Adrenal gland (tissue), 12 donors: Measurements from ENCODE around the gene LIMK2. TPM values are rescaled to one million over a fixed set of nuclear protein-coding genes. Genes with fewer than 3 reads are reported as not detected.

Experiments used
- DNase-seq, 7 donors: peaks; one replicate each; pipeline ENCODE4 v3.0.0-alpha.2; 2019 to 2020
- H3K27ac ChIP-seq, 5 donors: fragments of 200-600 bp; sonication (generic) in 4 of 5; 1 replicate in 3 of 5; 2 replicates in 2 of 5; pipeline versions ENCODE4 v1.5.1 to v1.8.0; 2016 to 2020; ENCODE audit warnings: mild to moderate bottlenecking in 1 of 5
- H3K27me3 ChIP-seq: fragments of 200-600 bp; 2 replicates; pipeline ENCODE4 v1.8.0; 2021
- H3K36me3 ChIP-seq, 2 donors: fragments of 200-600 bp; replicated peaks in 1 of 2; 1 replicate in 1 of 2; 2 replicates in 1 of 2; pipeline versions ENCODE4 v1.5.1 to v1.8.0; 2018 to 2022
- H3K4me1 ChIP-seq, 2 donors: fragments of 200-600 bp; replicated peaks in 1 of 2; 1 replicate in 1 of 2; 2 replicates in 1 of 2; pipeline versions ENCODE4 v1.5.1 to v1.8.0; 2018 to 2021
- H3K4me3 ChIP-seq, 4 donors: fragments of 200-600 bp; sonication (generic) in 3 of 4; one replicate each; pipeline ENCODE4 v1.5.1; 2016 to 2018
- H3K9me3 ChIP-seq, 3 donors: fragments of 200-600 bp; sonication (generic) in 1 of 3; replicated peaks in 1 of 3; 1 replicate in 2 of 3; 2 replicates in 1 of 3; pipeline versions ENCODE4 v1.5.1 to v1.8.0; 2016 to 2021
- POLR2A ChIP-seq, 2 donors: fragments of 450-650 bp; IDR thresholded peaks; one replicate each; pipeline ENCODE4 v1.6.1; 2017; ENCODE audit warnings: antibody characterized with exemption in 2 of 2, mild to moderate bottlenecking in 2 of 2, moderate library complexity in 1 of 2
- WGBS, 4 donors: extraction: QIAGEN DNeasy Blood & Tissue Kit in 2 of 4; methylation state at CpG; one replicate each; pipeline versions ENCODE4 v1.1.5 to v1.1.7; 2013 to 2017; 5-methylcytosine and 5-hydroxymethylcytosine counted together
- intact Hi-C, 2 donors: fragments of 100-400 bp; cut with DNase I; formaldehyde crosslinking; loops; one replicate each; pipeline versions ENCODE4 v1.14.1 to v1.15.0; 2022 to 2023
- polyA plus RNA-seq, 3 donors: library from polyadenylated mRNA; stranded (reverse); fragments of 200-250 nt in 2 of 3; fragments of 350-450 nt in 1 of 3; fragmentation: Illumina TruSeq in 1 of 3; extraction: RNeasy Lipid Tissue Mini Kit (QIAGEN cat#74804) in 1 of 3; gene quantifications; one replicate each; pipeline ENCODE4 v1.2.3, GENCODE V29; 2013 to 2014
- small RNA-seq, 2 donors: library from RNA; depleted of rRNA; stranded (forward); fragments of <200 nt; gene quantifications; one replicate each; pipeline ENCODE3, GENCODE V24; 2016
- total RNA-seq, 9 donors: library from RNA; depleted of rRNA in 4 of 9; stranded (reverse); fragments of >200 nt in 4 of 9; fragments of 120-200 nt in 1 of 9; fragmentation: NEBNext Ultra II Directional in 1 of 9; extraction: Animal tissue kit (Norgen Biotek cat#: 25700) in 1 of 9; gene quantifications; one replicate each; pipeline versions ENCODE4 v1.1.0 to v1.2.4, GENCODE V29; 2013 to 2023
- TF ChIP-seq, protein P1 (sequence below), 6 experiments: fragments of 450-650 bp in 4 of 6; fragments of 200-600 bp in 2 of 6; sonication (generic) in 1 of 6; IDR thresholded peaks; 1 replicate in 5 of 6; 2 replicates in 1 of 6; pipeline versions ENCODE4 v1.5.1 to v1.8.0; 2016 to 2021; ENCODE audit warnings: antibody characterized with exemption in 6 of 6, mild to moderate bottlenecking in 2 of 6, moderate library complexity in 1 of 6
- donor health status: healthy with polysubstance abuse.
- donor health status: Bipolar disorder and iron deficiency.
- donor health status: DM: yes; HTN: yes; CAD: no.
- donor health status: DM: no; HTN: no; CAD: no.
- donor health status: DM: no; HTN: no; CAD: no.
- donor health status: DM: yes; HTN: yes; CAD: no.

Gene LIMK2
- total and polyA plus RNA-seq, 12 donors, result 12.6 to 36.1 (median 20.2) TPM

DNA sequence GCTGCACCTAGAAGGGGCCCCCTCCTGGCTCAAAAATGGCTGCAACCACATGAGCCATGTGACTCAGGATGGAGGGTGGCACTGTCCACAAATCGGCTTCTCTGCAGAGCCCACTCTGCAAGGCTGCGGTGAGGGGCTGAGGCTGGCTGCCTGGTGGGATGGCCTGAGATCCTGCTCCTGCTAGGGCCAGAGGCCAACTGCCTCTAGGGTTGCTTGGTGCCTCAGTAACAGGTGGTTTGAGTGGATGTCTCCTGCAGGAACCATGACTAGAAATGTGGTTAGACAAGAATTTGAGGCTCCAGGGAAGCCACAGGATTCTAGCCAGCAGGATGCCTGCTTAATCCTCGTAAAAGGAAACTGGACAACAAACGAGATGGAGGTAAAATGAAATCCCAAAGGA, 116.9 kb downstream of the LIMK2 start:
- no peaks in the 10 kb centered on the region for H3K27me3 ChIP-seq
- no peak overlapping the region for H3K27ac ChIP-seq
- H3K9me3 ChIP-seq, result no peaks in the 10 kb centered on the region
- DNase-seq, result no peak
- H3K4me1 ChIP-seq, result no peaks in the 10 kb centered on the region
- intact Hi-C loops, result no loop called here
- TF ChIP-seq POLR2A (IDR thresholded peaks at IDR 0.05), result no peak
- TF ChIP-seq, protein P1, sequence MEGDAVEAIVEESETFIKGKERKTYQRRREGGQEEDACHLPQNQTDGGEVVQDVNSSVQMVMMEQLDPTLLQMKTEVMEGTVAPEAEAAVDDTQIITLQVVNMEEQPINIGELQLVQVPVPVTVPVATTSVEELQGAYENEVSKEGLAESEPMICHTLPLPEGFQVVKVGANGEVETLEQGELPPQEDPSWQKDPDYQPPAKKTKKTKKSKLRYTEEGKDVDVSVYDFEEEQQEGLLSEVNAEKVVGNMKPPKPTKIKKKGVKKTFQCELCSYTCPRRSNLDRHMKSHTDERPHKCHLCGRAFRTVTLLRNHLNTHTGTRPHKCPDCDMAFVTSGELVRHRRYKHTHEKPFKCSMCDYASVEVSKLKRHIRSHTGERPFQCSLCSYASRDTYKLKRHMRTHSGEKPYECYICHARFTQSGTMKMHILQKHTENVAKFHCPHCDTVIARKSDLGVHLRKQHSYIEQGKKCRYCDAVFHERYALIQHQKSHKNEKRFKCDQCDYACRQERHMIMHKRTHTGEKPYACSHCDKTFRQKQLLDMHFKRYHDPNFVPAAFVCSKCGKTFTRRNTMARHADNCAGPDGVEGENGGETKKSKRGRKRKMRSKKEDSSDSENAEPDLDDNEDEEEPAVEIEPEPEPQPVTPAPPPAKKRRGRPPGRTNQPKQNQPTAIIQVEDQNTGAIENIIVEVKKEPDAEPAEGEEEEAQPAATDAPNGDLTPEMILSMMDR (IDR thresholded peaks at IDR 0.05), result no peak
- 81 to 95% (median 90%) methylated on average over 3 to 4 of the region's 4 CpGs for WGBS, 4 donors
- H3K36me3 ChIP-seq, result peaks cover 0 to 62% of the 10 kb centered on the region in 2 donors
- no peak overlapping the region for H3K4me3 ChIP-seq

Small RNA genes within 50 kb of the gene (small RNA-seq; reads per million reads assigned to genes)
- gene RF00019 (0 reads per million in 2 donors), gene RNA5SP496 (0 reads per million in 2 donors), gene RNU6-1128P (0 reads per million in 2 donors)

Other genes starting within 250 kb of the LIMK2 start
- 10 to 100 TPM; 13.9 to 32.1 (median 17.2) TPM for gene MORC2, start 243.5 kb upstream of the LIMK2 start, total RNA-seq
- 10 to 100 TPM; 19.7 to 60.1 (median 25.8) TPM for gene MORC2, start 243.5 kb upstream of the LIMK2 start, polyA plus RNA-seq
- gene TUG1, start 243.0 kb upstream of the LIMK2 start, total RNA-seq, result 10 to 100 TPM; 33.3 to 90.5 (median 55.0) TPM
- 10 to 100 TPM; 46.7 to 66.4 (median 47.0) TPM for gene TUG1, start 243.0 kb upstream of the LIMK2 start, polyA plus RNA-seq
- 100 to 1,000 TPM in 4 of 9 donors, 10 to 100 TPM in 5; 13.0 to 115 (median 99.5) TPM for gene SMTN, start 131.0 kb upstream of the LIMK2 start, total RNA-seq
- 100 to 1,000 TPM in 1 of 3 donors, 10 to 100 TPM in 1, 1 to 10 TPM in 1; 4.6 to 155 (median 58.6) TPM for gene SMTN, start 131.0 kb upstream of the LIMK2 start, polyA plus RNA-seq
- 100 to 1,000 TPM in 6 of 9 donors, 10 to 100 TPM in 2, 1 to 10 TPM in 1; 6.6 to 546 (median 108) TPM for gene SELENOM, start 104.7 kb upstream of the LIMK2 start, total RNA-seq
- gene SELENOM, start 104.7 kb upstream of the LIMK2 start, polyA plus RNA-seq, result 100 to 1,000 TPM in 2 of 3 donors, 10 to 100 TPM in 1; 22.9 to 208 (median 134) TPM
- 1 to 10 TPM in 7 of 9 donors, under 1 TPM in 2; 0.48 to 8.1 (median 2.4) TPM for gene INPP5J, start 89.3 kb upstream of the LIMK2 start, total RNA-seq
- gene INPP5J, start 89.3 kb upstream of the LIMK2 start, polyA plus RNA-seq, result 1 to 10 TPM in 2 of 3 donors, under 1 TPM in 1; 0.48 to 5.8 (median 2.1) TPM
- not detected for gene PLA2G3, start 71.8 kb upstream of the LIMK2 start, total RNA-seq
- gene PLA2G3, start 71.8 kb upstream of the LIMK2 start, polyA plus RNA-seq, result under 1 TPM in 1 of 3 donors, not detected in 2; 0.09 TPM
- gene RNF185, start 52.1 kb upstream of the LIMK2 start, total RNA-seq, result 10 to 100 TPM; 15.9 to 45.5 (median 34.3) TPM
- 10 to 100 TPM; 16.0 to 41.7 (median 16.4) TPM for gene RNF185, start 52.1 kb upstream of the LIMK2 start, polyA plus RNA-seq
- gene PIK3IP1, start 80.2 kb downstream of the LIMK2 start, total RNA-seq, result 100 to 1,000 TPM in 3 of 9 donors, 10 to 100 TPM in 6; 13.7 to 161 (median 74.4) TPM
- gene PIK3IP1, start 80.2 kb downstream of the LIMK2 start, polyA plus RNA-seq, result 10 to 100 TPM; 12.1 to 22.8 (median 12.8) TPM
- gene PATZ1, start 134.0 kb downstream of the LIMK2 start, total RNA-seq, result 10 to 100 TPM; 14.4 to 34.8 (median 27.2) TPM
- 10 to 100 TPM in 2 of 3 donors, 1 to 10 TPM in 1; 9.2 to 21.8 (median 21.0) TPM for gene PATZ1, start 134.0 kb downstream of the LIMK2 start, polyA plus RNA-seq
- gene DRG1, start 187.3 kb downstream of the LIMK2 start, total RNA-seq, result 10 to 100 TPM; 47.2 to 84.6 (median 64.0) TPM
- 10 to 100 TPM; 57.4 to 89.0 (median 75.0) TPM for gene DRG1, start 187.3 kb downstream of the LIMK2 start, polyA plus RNA-seq